Measurements from ENCODE around the gene GCNT4. TPM values are rescaled to one million over a fixed set of nuclear protein-coding genes. Genes with fewer than 3 reads are reported as not detected.

GCNT4 gene
- total RNA-seq, 1 experiment from 2014 or later = 0.63 TPM

DNA sequence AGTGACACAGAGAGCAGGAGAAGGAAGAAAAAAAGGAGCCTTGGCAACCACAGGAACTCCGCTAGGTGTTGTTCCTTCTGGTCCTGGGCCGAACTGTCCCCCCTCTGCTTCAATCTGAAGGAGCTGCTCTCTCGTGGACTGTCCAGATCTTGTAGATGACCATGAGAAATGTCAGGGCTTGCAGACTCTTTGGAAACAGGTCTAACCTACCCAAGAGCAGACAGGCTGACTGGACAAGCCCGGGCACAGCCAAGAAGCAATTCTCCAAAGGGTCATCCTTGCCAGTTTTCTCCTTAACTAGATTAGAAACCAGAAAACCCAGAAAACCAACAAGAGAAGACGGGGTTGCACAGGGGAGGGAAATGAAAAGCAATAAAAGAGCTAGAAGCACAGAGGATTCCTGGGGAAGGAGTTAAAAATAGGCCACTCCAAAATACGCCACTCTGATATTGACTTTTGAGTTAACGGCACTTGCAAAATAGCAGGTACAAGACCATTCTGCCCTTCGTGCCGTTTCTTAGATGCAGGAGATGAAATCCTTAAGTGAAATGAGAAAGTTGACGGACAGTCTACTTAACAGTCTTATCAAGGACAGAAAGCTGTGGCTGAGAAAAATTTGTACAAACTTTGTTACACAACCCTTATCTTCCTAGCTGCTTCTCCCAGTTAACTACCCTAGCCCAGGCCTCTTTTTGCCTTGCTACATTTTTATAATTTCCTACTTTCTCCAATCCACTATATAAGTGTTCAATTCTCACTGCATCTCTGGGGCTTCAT, 5.8 kb downstream of the GCNT4 start:
- Histone ChIP-seq H3K9me3 (ENCODE audit: control insufficient read depth, low read depth, low read length) (no peaks in the 10 kb centered on the region), H2BK5ac (ENCODE audit: insufficient read length, low read length) (no peak overlapping the region), H3K56ac (ENCODE audit: insufficient read length, low read depth, low read length) (no peak overlapping the region), H2AK5ac (ENCODE audit: insufficient read length, low read length) (no peak overlapping the region), H2AFZ (ENCODE audit: low read length) (no peak overlapping the region), H3T11ph (ENCODE audit: low read length) (no peak overlapping the region), H3K79me2 (ENCODE audit: insufficient read depth, low read length) (peaks cover 35% of the 10 kb centered on the region), H4K8ac (replicated peaks; ENCODE audit: insufficient read length, low read depth, low read length) (no peak overlapping the region), H3K27me3 (ENCODE audit: insufficient read depth, low read length) (no peaks in the 10 kb centered on the region), H4K20me1 (ENCODE audit: control insufficient read depth, insufficient read depth, insufficient read length) (no peaks in the 10 kb centered on the region), H3K79me1 (ENCODE audit: insufficient read depth, low read depth, low read length, poor library complexity, severe bottlenecking) (no peaks in the 10 kb centered on the region), H4K91ac (ENCODE audit: insufficient read length, low read depth, low read length) (no peak overlapping the region), H4K5ac (ENCODE audit: insufficient read length, low read depth, low read length) (no peak overlapping the region), H2BK15ac (ENCODE audit: low read depth, low read length) (no peak overlapping the region), H3K27ac (ENCODE audit: insufficient read length, low read depth, low read length) (no peak overlapping the region), H2BK20ac (ENCODE audit: low read depth, low read length, poor library complexity, severe bottlenecking) (no peak overlapping the region), H3K4me1 (ENCODE audit: insufficient read depth, low read length) (peaks cover 16% of the 10 kb centered on the region), H2BK120ac (ENCODE audit: low read depth, low read length, poor library complexity, severe bottlenecking) (no peak overlapping the region), H2BK12ac (ENCODE audit: insufficient read length, low read depth, low read length) (no peak overlapping the region), H3K18ac (ENCODE audit: insufficient read length, low read depth, low read length) (no peak overlapping the region), H3K23ac (ENCODE audit: insufficient read length, low read depth, low read length) (no peak overlapping the region), H3K9ac (ENCODE audit: extremely low read depth, insufficient read length, low read length) (no peak overlapping the region), H3K4ac (ENCODE audit: low read depth, low read length) (no peak overlapping the region), H3K14ac (ENCODE audit: insufficient read depth, low read length) (no peak overlapping the region), H3K4me2 (ENCODE audit: insufficient read depth, insufficient read length, low read length) (no peak overlapping the region), H3K23me2 (ENCODE audit: insufficient read length, low read depth, low read length, poor library complexity, severe bottlenecking) (no peaks in the 10 kb centered on the region)
- H3K27me3 Mint-ChIP-seq (ENCODE audit: low read depth) = peaks cover 13% of the 10 kb centered on the region
- no peaks in the 10 kb centered on the region for H3K36me3 Mint-ChIP-seq (ENCODE audit: insufficient read depth in 1 of 3, low read depth in 3 of 3)
- H3K4me3 Mint-ChIP-seq = no peak overlapping the region
- no peaks in the 10 kb centered on the region; a peak in 2 of 5 replicates for H3K9me3 Mint-ChIP-seq
- no CpG with 5 or more reads among the region's 10 CpGs for WGBS (ENCODE audit: extremely low coverage, insufficient read length, low lambda C conversion rate)
- peaks cover 14 to 16% of the 10 kb centered on the region in 2 experiments for H3K4me1 Mint-ChIP-seq
- H3K27ac Mint-ChIP-seq = peak overlapping the region in 1 of 3 experiments; percentile 41; a peak in 1 of 7 replicates
- TF ChIP-seq, protein P1, sequence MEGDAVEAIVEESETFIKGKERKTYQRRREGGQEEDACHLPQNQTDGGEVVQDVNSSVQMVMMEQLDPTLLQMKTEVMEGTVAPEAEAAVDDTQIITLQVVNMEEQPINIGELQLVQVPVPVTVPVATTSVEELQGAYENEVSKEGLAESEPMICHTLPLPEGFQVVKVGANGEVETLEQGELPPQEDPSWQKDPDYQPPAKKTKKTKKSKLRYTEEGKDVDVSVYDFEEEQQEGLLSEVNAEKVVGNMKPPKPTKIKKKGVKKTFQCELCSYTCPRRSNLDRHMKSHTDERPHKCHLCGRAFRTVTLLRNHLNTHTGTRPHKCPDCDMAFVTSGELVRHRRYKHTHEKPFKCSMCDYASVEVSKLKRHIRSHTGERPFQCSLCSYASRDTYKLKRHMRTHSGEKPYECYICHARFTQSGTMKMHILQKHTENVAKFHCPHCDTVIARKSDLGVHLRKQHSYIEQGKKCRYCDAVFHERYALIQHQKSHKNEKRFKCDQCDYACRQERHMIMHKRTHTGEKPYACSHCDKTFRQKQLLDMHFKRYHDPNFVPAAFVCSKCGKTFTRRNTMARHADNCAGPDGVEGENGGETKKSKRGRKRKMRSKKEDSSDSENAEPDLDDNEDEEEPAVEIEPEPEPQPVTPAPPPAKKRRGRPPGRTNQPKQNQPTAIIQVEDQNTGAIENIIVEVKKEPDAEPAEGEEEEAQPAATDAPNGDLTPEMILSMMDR (conservative IDR thresholded peaks at IDR 0.05) = no peak
- no peak for DNase-seq
